H9 (cell line): ENCODE results near the gene IKZF1. TPM values are rescaled to one million over a fixed set of nuclear protein-coding genes. Genes with fewer than 3 reads are reported as not detected.
A peak's percentile ranks its signal among the peaks of the same experiment; 100 is the strongest.

Source experiments
- DNase-seq: peaks from one replicate; pipeline ENCODE4 v3.0.0-alpha.2; 2017
- H2AFZ ChIP-seq: one replicate; pipeline ENCODE4 v1.6.1; 2013; ENCODE audit warnings: mild to moderate bottlenecking, low read length, control low read depth, moderate library complexity
- H2AK5ac ChIP-seq: 2 replicates; pipeline ENCODE4 v1.6.1; 2013; ENCODE audit warnings: low read length, control low read depth, mixed read lengths; ENCODE audit not compliant: insufficient read length
- H2BK120ac ChIP-seq: one replicate; pipeline ENCODE4 v1.6.1; 2013; ENCODE audit warnings: low read depth, mild to moderate bottlenecking, low read length, control low read depth, inconsistent platforms; ENCODE audit not compliant: poor library complexity, severe bottlenecking
- H2BK12ac ChIP-seq: 2 replicates; pipeline ENCODE4 v1.6.1; 2013; ENCODE audit warnings: low read length, control low read depth, mixed read lengths, low read depth; ENCODE audit not compliant: insufficient read length
- H2BK15ac ChIP-seq: 2 replicates; pipeline ENCODE4 v1.6.1; 2013; ENCODE audit warnings: low read depth, low read length, control low read depth
- H2BK20ac ChIP-seq: one replicate; pipeline ENCODE4 v1.6.1; 2013; ENCODE audit warnings: low read depth, mild to moderate bottlenecking, low read length, control low read depth, inconsistent platforms; ENCODE audit not compliant: poor library complexity, severe bottlenecking
- H2BK5ac ChIP-seq: 2 replicates; pipeline ENCODE4 v1.6.1; 2013; ENCODE audit warnings: low read length, control low read depth, mixed read lengths; ENCODE audit not compliant: insufficient read length
- H3K14ac ChIP-seq: 2 replicates; pipeline ENCODE4 v1.6.1; 2013; ENCODE audit warnings: low read length, control low read depth; ENCODE audit not compliant: insufficient read depth
- H3K18ac ChIP-seq: 2 replicates; pipeline ENCODE4 v1.6.1; 2013; ENCODE audit warnings: low read depth, mild to moderate bottlenecking, mixed read lengths, low read length, control low read depth; ENCODE audit not compliant: insufficient read length
- H3K23ac ChIP-seq: 2 replicates; pipeline ENCODE4 v1.6.1; 2013; ENCODE audit warnings: low read length, control low read depth, mixed read lengths, low read depth; ENCODE audit not compliant: insufficient read length
- H3K23me2 ChIP-seq: 2 replicates; pipeline ENCODE4 v1.6.1; 2013; ENCODE audit warnings: low read depth, mild to moderate bottlenecking, mixed read lengths, low read length, control low read depth; ENCODE audit not compliant: insufficient read length, poor library complexity, severe bottlenecking
- H3K27ac ChIP-seq: 2 replicates; pipeline ENCODE4 v1.5.1; 2013; ENCODE audit warnings: low read length, control low read depth, mixed read lengths, low read depth; ENCODE audit not compliant: insufficient read length
- H3K27me3 ChIP-seq: 2 replicates; pipeline ENCODE4 v1.6.1; 2013; ENCODE audit warnings: low read length, control low read depth, inconsistent platforms; ENCODE audit not compliant: insufficient read depth
- H3K4ac ChIP-seq: 2 replicates; pipeline ENCODE4 v1.6.1; 2013; ENCODE audit warnings: low read depth, mild to moderate bottlenecking, control low read depth, inconsistent platforms, low read length, moderate library complexity
- H3K4me1 ChIP-seq: 2 replicates; pipeline ENCODE4 v1.6.1; 2013; ENCODE audit warnings: low read length, control low read depth, inconsistent platforms; ENCODE audit not compliant: insufficient read depth
- H3K4me2 ChIP-seq: 2 replicates; pipeline ENCODE4 v1.6.1; 2013; ENCODE audit warnings: low read length, control low read depth, mixed read lengths; ENCODE audit not compliant: insufficient read length, insufficient read depth
- H3K56ac ChIP-seq: 2 replicates; pipeline ENCODE4 v1.6.1; 2013; ENCODE audit warnings: low read depth, mild to moderate bottlenecking, mixed read lengths, low read length, control low read depth; ENCODE audit not compliant: insufficient read length
- H3K79me1 ChIP-seq: 2 replicates; pipeline ENCODE4 v1.6.1; 2013; ENCODE audit warnings: low read depth, mild to moderate bottlenecking, moderate library complexity, low read length, control low read depth, inconsistent platforms; ENCODE audit not compliant: insufficient read depth, poor library complexity, severe bottlenecking
- H3K79me2 ChIP-seq: 2 replicates; pipeline ENCODE4 v1.6.1; 2013; ENCODE audit warnings: low read length, control low read depth, inconsistent platforms; ENCODE audit not compliant: insufficient read depth
- H3K9ac ChIP-seq: 2 replicates; pipeline ENCODE4 v1.6.1; 2013; ENCODE audit warnings: low read length, control low read depth, mixed read lengths; ENCODE audit not compliant: insufficient read length; ENCODE audit errors: extremely low read depth
- H3K9me3 ChIP-seq: one replicate; pipeline ENCODE4 v1.6.1; 2013; ENCODE audit warnings: low read depth, low read length, inconsistent platforms; ENCODE audit not compliant: control insufficient read depth
- H3T11ph ChIP-seq: one replicate; pipeline ENCODE4 v1.6.1; 2013; ENCODE audit warnings: mild to moderate bottlenecking, low read length, control low read depth, inconsistent platforms
- H4K20me1 ChIP-seq: one replicate; pipeline ENCODE4 v1.6.1; 2013; ENCODE audit not compliant: control insufficient read depth, insufficient read length, insufficient read depth
- H4K5ac ChIP-seq: 2 replicates; pipeline ENCODE4 v1.6.1; 2013; ENCODE audit warnings: low read depth, mild to moderate bottlenecking, mixed read lengths, low read length, control low read depth; ENCODE audit not compliant: insufficient read length
- H4K8ac ChIP-seq: replicated peaks from 2 replicates; pipeline ENCODE4 v1.6.1; 2013; ENCODE audit warnings: low read length, control low read depth, mixed read lengths, low read depth; ENCODE audit not compliant: insufficient read length
- H4K91ac ChIP-seq: 2 replicates; pipeline ENCODE4 v1.6.1; 2013; ENCODE audit warnings: low read depth, mild to moderate bottlenecking, moderate library complexity, mixed read lengths, low read length, control low read depth; ENCODE audit not compliant: insufficient read length
- H3K27ac Mint-ChIP-seq, 3 experiments: 2 replicates in 2 of 3; 3 replicates in 1 of 3; pipeline ENCODE4 v1.8.0; 2020 to 2021; ENCODE audit warnings: mixed read lengths in 3 of 3, mild to moderate bottlenecking in 1 of 3, moderate library complexity in 1 of 3
- H3K27me3 Mint-ChIP-seq: 2 replicates; pipeline ENCODE4 v1.8.0; 2021; ENCODE audit warnings: low read depth, mild to moderate bottlenecking, moderate library complexity, mixed read lengths
- H3K36me3 Mint-ChIP-seq, 3 experiments: 2 replicates in 2 of 3; 3 replicates in 1 of 3; pipeline ENCODE4 v1.8.0; 2020 to 2021; ENCODE audit warnings: low read depth in 3 of 3, mixed read lengths in 3 of 3; ENCODE audit not compliant: insufficient read depth in 1 of 3
- H3K4me1 Mint-ChIP-seq, 2 experiments: 2 replicates each; pipeline ENCODE4 v1.8.0; 2020; ENCODE audit warnings: mixed read lengths in 2 of 2
- H3K4me3 Mint-ChIP-seq, 2 experiments: 2 replicates in 1 of 2; 3 replicates in 1 of 2; pipeline ENCODE4 v1.8.0; 2020 to 2021; ENCODE audit warnings: mild to moderate bottlenecking in 2 of 2, mixed read lengths in 2 of 2, moderate library complexity in 1 of 2
- H3K9me3 Mint-ChIP-seq, 2 experiments: 2 replicates in 1 of 2; 3 replicates in 1 of 2; pipeline ENCODE4 v1.8.0; 2020; ENCODE audit warnings: mild to moderate bottlenecking in 2 of 2, mixed read lengths in 2 of 2, moderate library complexity in 1 of 2
- CTCF ChIP-seq: fragments of 200-600 bp; sonication (generic); conservative IDR thresholded peaks from 3 replicates; pipeline ENCODE4 v1.8.0; 2021; ENCODE audit warnings: antibody characterized with exemption, mild to moderate bottlenecking
- WGBS: extraction: QIAGEN DNeasy Blood & Tissue Kit; methylation state at CpG from one replicate; pipeline ENCODE4 v1.1.7; 2013; ENCODE audit warnings: missing lambda C conversion rate, low lambda C conversion rate, mixed read lengths; ENCODE audit not compliant: insufficient read length; ENCODE audit errors: extremely low coverage; 5-methylcytosine and 5-hydroxymethylcytosine counted together
- long read RNA-seq: library from polyadenylated mRNA; unstranded; transcript quantifications from one replicate; pipeline ENCODE4 v2.0.0, GENCODE V29; 2020
- total RNA-seq: library from RNA; stranded (reverse); gene quantifications from 2 replicates; pipeline ENCODE4 v1.2.1, GENCODE V29; 2021

Gene IKZF1
- total RNA-seq = 0.48 and 0.98 TPM in 2 replicates
- long read RNA-seq = 0 reads

- Histone ChIP-seq H3K27ac (no peak within 1 kb of the TSS), H2BK5ac (no peak within 1 kb of the TSS), H3K18ac (no peak within 1 kb of the TSS), H4K91ac (no peak within 1 kb of the TSS), H3K4me2 (peak within 1 kb of the TSS; percentile 69), H3K56ac (no peak within 1 kb of the TSS), H3K23ac (no peak within 1 kb of the TSS), H4K5ac (no peak within 1 kb of the TSS), H4K20me1 (no peaks in the 10 kb centered on the region), H2BK20ac (no peak within 1 kb of the TSS), H2AK5ac (no peak within 1 kb of the TSS), H3K79me1 (no peaks in the 10 kb centered on the region), H3K27me3 (peaks cover 18% of the 10 kb centered on the region; the same call in 1 of the 2 replicates), H4K8ac (no peak within 1 kb of the TSS), H3K4ac (no peak within 1 kb of the TSS), H3K23me2 (peaks cover 7% of the 10 kb centered on the region), H2BK12ac (no peak within 1 kb of the TSS), H2AFZ (no peak within 1 kb of the TSS), H3K14ac (no peak within 1 kb of the TSS), H3K4me1 (no peaks in the 10 kb centered on the region), H2BK120ac (no peak within 1 kb of the TSS), H2BK15ac (no peak within 1 kb of the TSS), H3K9me3 (no peaks in the 10 kb centered on the region), H3T11ph (no peak within 1 kb of the TSS), H3K9ac (no peak within 1 kb of the TSS), H3K79me2 (no peaks in the 10 kb centered on the region)
- peak; percentile 46 for DNase-seq
- no peak within 1 kb of the TSS for H3K27ac Mint-ChIP-seq
- H3K9me3 Mint-ChIP-seq = peaks cover 0 to 7% of the 10 kb centered on the region in 2 experiments; a peak in 2 of 5 replicates
- no peaks in the 10 kb centered on the region; a peak in 1 of 7 replicates for H3K36me3 Mint-ChIP-seq
- no peak for TF ChIP-seq CTCF
- H3K4me3 Mint-ChIP-seq = peak within 1 kb of the TSS; percentile 66 to 86
- H3K4me1 Mint-ChIP-seq = peaks cover 15 to 18% of the 10 kb centered on the region in 2 experiments
- peaks cover 80% of the 10 kb centered on the region for H3K27me3 Mint-ChIP-seq
- WGBS = no CpG with 5 or more reads among the region's 107 CpGs
These were observed at the start of gene IKZF1 for GRCh38 chr7:50304129-50304910. IKZF1 (plus strand) TSS chr7:50304716; CDS start chr7:50319062, 14,346 bp downstream.
